Stomach smooth muscle (tissue), 2 donors: Measurements from ENCODE around the gene POLA2.

Experiments
- H3K27ac ChIP-seq: one replicate; pipeline ENCODE4 v1.7.0; 2013; ENCODE audit warnings: mild to moderate bottlenecking, low read length, inconsistent platforms
- H3K27me3 ChIP-seq, 2 donors: one replicate each; pipeline ENCODE4 v1.7.0; 2013; ENCODE audit warnings: low read length in 2 of 2; ENCODE audit not compliant: insufficient read depth in 2 of 2, control insufficient read depth in 1 of 2
- H3K36me3 ChIP-seq, 2 donors: one replicate each; pipeline ENCODE4 v1.7.0; 2013; ENCODE audit warnings: low read length in 2 of 2; ENCODE audit not compliant: control insufficient read depth in 2 of 2, insufficient read depth in 2 of 2
- H3K4me1 ChIP-seq: one replicate; pipeline ENCODE4 v1.7.0; 2013; ENCODE audit warnings: low read length; ENCODE audit not compliant: control insufficient read depth, insufficient read depth
- H3K4me3 ChIP-seq, 2 donors: one replicate each; pipeline ENCODE4 v1.7.0; 2013; ENCODE audit warnings: low read length in 2 of 2
- H3K9ac ChIP-seq, 2 donors: one replicate each; pipeline ENCODE4 v1.7.0; 2013; ENCODE audit warnings: low read length in 2 of 2, mild to moderate bottlenecking in 1 of 2
- H3K9me3 ChIP-seq, 2 donors: one replicate each; pipeline ENCODE4 v1.7.0; 2013; ENCODE audit warnings: low read length in 2 of 2; ENCODE audit not compliant: control insufficient read depth in 2 of 2
- donor health status: healthy.
- donor health status: Pancreatic carcinoma.

Gene POLA2

GRCh38 chr11:65298655-65299179 is 37.0 kb downstream of the POLA2 start:
- peaks cover 74% of the 10 kb centered on the region for H3K4me1 ChIP-seq
- H3K27me3 ChIP-seq, result no peaks in the 10 kb centered on the region
- peak overlapping the region; percentile 21 to 54 for H3K4me3 ChIP-seq
- H3K9me3 ChIP-seq, result no peaks in the 10 kb centered on the region
- peak overlapping the region; percentile 97 for H3K27ac ChIP-seq
- H3K9ac ChIP-seq, result peak overlapping the region; percentile 55 to 58
- peaks cover 3 to 5% of the 10 kb centered on the region in 2 donors for H3K36me3 ChIP-seq

- Histone ChIP-seq H3K9ac (no peak overlapping the region), H3K36me3 (peaks cover 0 to 4% of the 10 kb centered on the region in 2 donors), H3K27me3 (no peaks in the 10 kb centered on the region), H3K27ac (peak overlapping the region; percentile 41), H3K4me3 (no peak overlapping the region), H3K9me3 (no peaks in the 10 kb centered on the region), H3K4me1 (peaks cover 69% of the 10 kb centered on the region)
These were observed 39.0 kb downstream of the POLA2 start for GRCh38 chr11:65300621-65301275.

DNA sequence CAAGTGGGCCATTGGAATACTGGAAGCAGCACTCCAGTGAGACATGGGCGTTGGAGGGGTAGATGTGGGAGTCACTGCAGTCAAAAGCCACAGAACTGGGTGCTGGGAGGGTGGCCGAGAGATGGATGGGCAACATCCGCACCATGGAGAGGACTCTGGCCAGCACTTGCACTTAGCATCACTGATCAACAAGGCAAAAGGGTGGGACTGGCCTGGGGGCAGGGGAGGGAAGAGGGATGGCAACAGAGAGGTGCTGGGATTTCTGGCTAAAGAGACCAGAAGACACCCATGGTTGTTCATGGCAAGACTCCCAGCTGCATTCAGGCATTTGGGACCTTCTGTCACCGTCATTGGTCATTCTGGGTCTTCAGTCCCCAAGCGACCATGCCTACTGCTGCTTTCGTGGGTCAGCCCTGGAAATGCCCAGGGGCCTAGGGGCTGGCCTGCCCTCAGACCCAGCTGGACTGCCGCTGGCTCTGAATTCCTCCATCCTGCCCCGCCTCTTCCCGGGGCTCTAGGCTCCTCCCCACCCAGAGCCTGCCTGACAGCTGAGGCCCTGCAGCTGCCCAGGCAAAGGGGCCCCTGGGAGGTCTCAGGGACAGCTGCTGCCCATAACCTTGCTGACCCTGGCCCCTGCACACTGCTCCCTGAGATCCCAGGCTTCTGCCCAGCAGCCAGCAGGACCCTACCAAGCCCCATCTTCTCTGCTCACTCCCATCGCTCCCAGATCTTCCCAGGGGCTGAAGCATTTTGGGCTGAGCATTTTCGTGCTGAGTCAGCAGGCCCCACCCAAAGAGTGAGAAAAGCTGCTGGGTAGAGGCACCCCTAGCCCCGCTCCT is 39.9 kb downstream of the POLA2 start:
- H3K4me1 ChIP-seq, result peaks cover 68% of the 10 kb centered on the region
- no peaks in the 10 kb centered on the region for H3K9me3 ChIP-seq
- peak overlapping the region in 1 of 2 donors; percentile 35 for H3K4me3 ChIP-seq
- no peaks in the 10 kb centered on the region for H3K27me3 ChIP-seq
- H3K27ac ChIP-seq, result peak overlapping the region; percentile 41
- H3K36me3 ChIP-seq, result no peaks in the 10 kb centered on the region
- H3K9ac ChIP-seq, result no peak overlapping the region

DNA sequence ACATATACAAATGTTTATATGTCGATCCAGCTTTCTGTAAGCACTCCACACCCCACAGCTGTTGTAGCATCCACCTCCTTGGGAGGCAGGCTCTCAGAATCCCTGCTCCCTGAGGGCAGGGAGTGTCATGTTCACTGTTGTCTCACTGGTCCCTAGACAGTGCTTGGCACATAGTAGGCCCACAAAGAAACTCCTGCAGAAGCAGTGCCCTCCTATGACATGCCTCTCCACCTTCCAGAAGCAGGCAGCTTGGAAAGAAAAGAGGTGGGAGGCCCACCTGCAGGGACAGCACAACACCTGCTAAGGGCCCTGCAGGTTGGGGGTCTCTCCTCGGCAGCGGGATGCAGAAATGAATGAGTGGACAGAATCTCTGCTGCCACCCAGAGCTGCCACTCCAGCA is 41.8 kb downstream of the POLA2 start:
- no peak overlapping the region for H3K27ac ChIP-seq
- H3K4me3 ChIP-seq, result no peak overlapping the region
- peaks cover 53% of the 10 kb centered on the region for H3K4me1 ChIP-seq
- no peaks in the 10 kb centered on the region for H3K36me3 ChIP-seq
- no peaks in the 10 kb centered on the region for H3K27me3 ChIP-seq
- H3K9me3 ChIP-seq, result no peaks in the 10 kb centered on the region
- H3K9ac ChIP-seq, result no peak overlapping the region

DNA sequence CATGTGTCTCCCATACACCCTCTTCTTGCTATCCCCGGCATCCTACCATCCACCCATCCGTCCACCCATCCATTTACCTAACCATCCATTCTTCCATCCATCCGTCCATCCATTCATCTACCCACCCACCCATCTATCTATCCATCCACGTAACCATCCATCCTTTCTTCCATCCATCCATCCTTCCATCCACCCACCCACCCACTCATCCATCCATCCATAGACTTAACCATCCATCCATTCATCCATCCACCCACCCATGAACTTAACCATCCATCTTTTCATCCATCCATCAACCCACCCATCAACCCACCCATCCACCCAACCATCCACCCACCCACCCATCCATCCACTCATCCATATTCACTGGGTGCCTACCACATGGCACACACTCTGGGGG is 42.3 kb downstream of the POLA2 start:
- no peaks in the 10 kb centered on the region for H3K36me3 ChIP-seq
- no peak overlapping the region for H3K4me3 ChIP-seq
- H3K4me1 ChIP-seq, result peaks cover 52% of the 10 kb centered on the region
- no peak overlapping the region for H3K9ac ChIP-seq
- peak overlapping the region; percentile 77 for H3K27ac ChIP-seq
- H3K27me3 ChIP-seq, result no peaks in the 10 kb centered on the region
- H3K9me3 ChIP-seq, result no peaks in the 10 kb centered on the region

DNA sequence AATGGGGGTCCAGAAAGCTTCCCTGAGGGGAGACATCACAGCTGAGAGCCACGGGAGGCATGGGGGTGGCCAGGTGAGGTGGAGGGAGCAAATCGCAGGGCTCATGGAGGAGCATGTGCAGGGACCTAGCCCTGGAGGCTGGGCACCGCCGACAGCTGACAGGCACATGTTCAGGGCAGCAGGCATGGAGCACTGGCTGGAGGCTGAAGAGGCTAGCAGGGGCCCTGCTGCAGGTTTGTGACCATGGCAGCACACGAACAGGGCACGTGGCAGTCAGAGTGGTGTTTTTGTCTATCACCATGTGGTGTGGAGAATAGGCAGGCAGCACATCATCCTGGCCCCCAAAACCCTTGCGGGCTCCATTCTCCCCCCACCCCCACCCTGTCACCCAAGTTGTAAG is 42.9 kb downstream of the POLA2 start:
- Histone ChIP-seq H3K36me3 (no peaks in the 10 kb centered on the region), H3K4me1 (peaks cover 47% of the 10 kb centered on the region), H3K27ac (peak overlapping the region; percentile 77), H3K4me3 (peak overlapping the region in 1 of 2 donors; percentile 22), H3K27me3 (no peaks in the 10 kb centered on the region), H3K9ac (no peak overlapping the region), H3K9me3 (no peaks in the 10 kb centered on the region)

- H3K9ac ChIP-seq, result peak overlapping the region in 1 of 2 donors; percentile 21
- no peaks in the 10 kb centered on the region for H3K36me3 ChIP-seq
- no peaks in the 10 kb centered on the region for H3K9me3 ChIP-seq
- H3K4me3 ChIP-seq, result no peak overlapping the region
- H3K27me3 ChIP-seq, result no peaks in the 10 kb centered on the region
- peak overlapping the region; percentile 77 for H3K27ac ChIP-seq
- peaks cover 50% of the 10 kb centered on the region for H3K4me1 ChIP-seq
These were observed 43.9 kb downstream of the POLA2 start for GRCh38 chr11:65305501-65306268.

GRCh38 chr11:65307298-65308229 is 45.8 kb downstream of the POLA2 start:
- Histone ChIP-seq H3K4me3 (no peak overlapping the region), H3K9me3 (no peaks in the 10 kb centered on the region), H3K27me3 (no peaks in the 10 kb centered on the region), H3K4me1 (peaks cover 47% of the 10 kb centered on the region), H3K9ac (no peak overlapping the region), H3K36me3 (no peaks in the 10 kb centered on the region), H3K27ac (peak overlapping the region; percentile 18)

- Histone ChIP-seq H3K36me3 (no peaks in the 10 kb centered on the region), H3K27ac (peak overlapping the region; percentile 18), H3K4me3 (no peak overlapping the region), H3K4me1 (peaks cover 49% of the 10 kb centered on the region), H3K27me3 (no peaks in the 10 kb centered on the region), H3K9ac (no peak overlapping the region), H3K9me3 (no peaks in the 10 kb centered on the region)
These were observed 46.6 kb downstream of the POLA2 start for GRCh38 chr11:65308281-65308891.
